Measurements from ENCODE around the gene WDR74. TPM values are rescaled to one million over a fixed set of nuclear protein-coding genes. Genes with fewer than 3 reads are reported as not detected.

Gene WDR74
- total and polyA plus RNA-seq, 9 of the 15 experiments (the other 6 are each of a cell fraction or from before 2014, with no cell fraction given) = 32.7 to 210 (median 114) TPM

GRCh38 chr11:62859281-62859703 is 19.9 kb upstream of the WDR74 start (continued):
- TF ChIP-seq HINFP (tag; conservative IDR thresholded peaks at IDR 0.05; ENCODE audit: low read depth) (peak; percentile 53; the same call in 1 of the 2 replicates), ZNF311 (CRISPR knock-in tag; IDR thresholded peaks at IDR 0.05) (peak; percentile 86), ATF4 (CRISPR knock-in tag; IDR thresholded peaks at IDR 0.05) (0 out of 2 replicates have a peak, but pooled peaks have one; percentile 41), ZBTB17 (CRISPR knock-in tag; IDR thresholded peaks at IDR 0.05) (peak; percentile 77; the same call in 1 of the 2 replicates), CREB3 (tag; conservative IDR thresholded peaks at IDR 0.05; ENCODE audit: low read depth) (peak; percentile 89), MECOM (CRISPR knock-in tag; IDR thresholded peaks at IDR 0.05) (0 out of 2 replicates have a peak, but pooled peaks have one; percentile 35), ZNF592 (IDR thresholded peaks at IDR 0.05) (peak; percentile 97), ZBTB11 (CRISPR knock-in tag; IDR thresholded peaks at IDR 0.05) (0 out of 6 replicates have a peak, but pooled peaks of 1 of the 3 experiments have one; percentile 32), ZNF175 (CRISPR knock-in tag; IDR thresholded peaks at IDR 0.05; ENCODE audit: low read depth) (0 out of 2 replicates have a peak, but pooled peaks have one; percentile 35), CXXC5 (CRISPR knock-in tag; IDR thresholded peaks at IDR 0.05) (peak; percentile 46; the same call in 1 of the 2 replicates), PTTG1 (tag; IDR thresholded peaks at IDR 0.05; ENCODE audit: low read depth) (peak; percentile 83), ZNF165 (CRISPR knock-in tag; IDR thresholded peaks at IDR 0.05; ENCODE audit: borderline replicate concordance) (0 out of 2 replicates have a peak, but pooled peaks have one; percentile 53), ZNF79 (CRISPR knock-in tag; IDR thresholded peaks at IDR 0.05; ENCODE audit: low read depth) (peak; percentile 78; the same call in 1 of the 2 replicates), DDX20 (tag; IDR thresholded peaks at IDR 0.05; ENCODE audit: low read depth) (peak; percentile 70; the same call in 1 of the 2 replicates)

Data from K562 (cell line).